Thoracic aorta (tissue), 2 donors: Measurements from ENCODE around the gene PLEKHO1. TPM values are rescaled to one million over a fixed set of nuclear protein-coding genes. Genes with fewer than 3 reads are reported as not detected.

Source experiments
- ATAC-seq: fragments of 150-250 bp; one replicate; pipeline ENCODE4 v1.8.0; 2017; ENCODE audit warnings: low read depth; ENCODE audit not compliant: insufficient number of reproducible peaks, low FRiP score
- DNase-seq: peaks from one replicate; pipeline ENCODE4 v3.0.0-alpha.2; 2020; ENCODE audit warnings: low spot score
- H3K27ac ChIP-seq, 2 donors: fragments of 200-600 bp; sonication (generic); 1 replicate in 1 of 2; 2 replicates in 1 of 2; pipeline ENCODE4 v1.5.1; 2016; ENCODE audit warnings: mild to moderate bottlenecking in 2 of 2, moderate library complexity in 2 of 2
- H3K27me3 ChIP-seq: fragments of 200-600 bp; sonication (generic); replicated peaks from 2 replicates; pipeline ENCODE4 v1.6.0; 2016; ENCODE audit warnings: mild to moderate bottlenecking; ENCODE audit not compliant: insufficient read depth
- H3K36me3 ChIP-seq: fragments of 200-600 bp; sonication (generic); one replicate; pipeline ENCODE4 v1.5.1; 2016
- H3K4me1 ChIP-seq, 2 donors: fragments of 200-600 bp; sonication (generic); 1 replicate in 1 of 2; 2 replicates in 1 of 2; pipeline versions ENCODE4 v1.5.1 to v1.6.0; 2016; ENCODE audit warnings: low read depth in 2 of 2, mild to moderate bottlenecking in 1 of 2; ENCODE audit not compliant: control insufficient read depth in 1 of 2
- H3K4me3 ChIP-seq: fragments of 200-600 bp; sonication (generic); 2 replicates; pipeline ENCODE4 v1.5.1; 2016; ENCODE audit warnings: mild to moderate bottlenecking
- H3K9me3 ChIP-seq: fragments of 200-600 bp; sonication (generic); 2 replicates; pipeline ENCODE4 v1.5.1; 2016
- CTCF ChIP-seq: fragments of 200-600 bp; sonication (generic); IDR thresholded peaks from one replicate; pipeline ENCODE4 v1.5.1; 2019; ENCODE audit warnings: antibody characterized with exemption
- total RNA-seq, 2 donors: library from RNA; depleted of rRNA; stranded (reverse); fragments of >200 nt; gene quantifications; one replicate each; pipeline versions ENCODE4 v1.1.0 to v1.2.3, GENCODE V29; 2016

Gene PLEKHO1
- total RNA-seq, 2 donors from 2014 or later: 106 to 125 TPM

GRCh38 chr1:150148837-150149270 is 862 bp upstream of the PLEKHO1 start:
- no peak for TF ChIP-seq CTCF
- peak overlapping the region; percentile 94 for H3K4me3 ChIP-seq
- no peak for DNase-seq

GRCh38 chr1:150150133-150151021 is 661 bp downstream of the PLEKHO1 start:
- H3K4me1 ChIP-seq: peaks cover 18 to 50% of the 10 kb centered on the region in 2 donors

More at GRCh38 chr1:150148837-150149270, 862 bp upstream of the PLEKHO1 start:
- peaks cover 18 to 35% of the 10 kb centered on the region in 2 donors for H3K4me1 ChIP-seq
- no peaks in the 10 kb centered on the region for H3K9me3 ChIP-seq
- no peak for ATAC-seq
- H3K27me3 ChIP-seq: no peaks in the 10 kb centered on the region
- H3K27ac ChIP-seq: peak overlapping the region; percentile 97 to 99
- peaks cover 4% of the 10 kb centered on the region for H3K36me3 ChIP-seq

GRCh38 chr1:150151291-150152181 is 1.8 kb downstream of the PLEKHO1 start:
- DNase-seq: no peak
- no peak for TF ChIP-seq CTCF
- Histone ChIP-seq H3K4me1 (peaks cover 18 to 56% of the 10 kb centered on the region in 2 donors), H3K4me3 (peak overlapping the region; percentile 94), H3K27ac (peak overlapping the region; percentile 92 to 99), H3K9me3 (no peaks in the 10 kb centered on the region), H3K27me3 (no peaks in the 10 kb centered on the region), H3K36me3 (peaks cover 21% of the 10 kb centered on the region)
- no peak for ATAC-seq

More at GRCh38 chr1:150150133-150151021, 661 bp downstream of the PLEKHO1 start:
- H3K27ac ChIP-seq: peak overlapping the region; percentile 97 to 99
- peak overlapping the region; percentile 94 for H3K4me3 ChIP-seq
- ATAC-seq (no peak), DNase-seq (no peak)
- TF ChIP-seq CTCF: no peak
- peaks cover 9% of the 10 kb centered on the region for H3K36me3 ChIP-seq
- H3K27me3 ChIP-seq: no peaks in the 10 kb centered on the region
- no peaks in the 10 kb centered on the region for H3K9me3 ChIP-seq

GRCh38 chr1:150152182-150152536 is 2.4 kb downstream of the PLEKHO1 start:
- Histone ChIP-seq H3K36me3 (peaks cover 27% of the 10 kb centered on the region), H3K9me3 (no peaks in the 10 kb centered on the region), H3K4me1 (peaks cover 18 to 56% of the 10 kb centered on the region in 2 donors), H3K27ac (peak overlapping the region; percentile 92 to 99), H3K27me3 (no peaks in the 10 kb centered on the region), H3K4me3 (peak overlapping the region; percentile 94)
- no peak for DNase-seq
- TF ChIP-seq CTCF: no peak
- no peak for ATAC-seq
